Testis (tissue), 2 donors: Measurements from ENCODE around the gene MACC1.

Experiments
- CTCF ChIP-seq, 3 experiments: fragments of 450-650 bp in 2 of 3; fragments of 200-600 bp in 1 of 3; sonication (generic) in 1 of 3; IDR thresholded peaks; one replicate each; pipeline ENCODE4 v1.5.1; 2016 to 2019; ENCODE audit warnings: antibody characterized with exemption in 3 of 3, mild to moderate bottlenecking in 2 of 3, moderate library complexity in 1 of 3
- POLR2A ChIP-seq: fragments of 450-650 bp; IDR thresholded peaks from one replicate; pipeline ENCODE4 v1.6.1; 2017; ENCODE audit warnings: antibody characterized with exemption, mild to moderate bottlenecking, moderate library complexity

GRCh38 chr7:20157456-20157855 is 59.7 kb downstream of the MACC1 start:
- TF ChIP-seq CTCF (IDR thresholded peaks at IDR 0.05) (no peak), POLR2A (no peak)
